ENCODE data around the gene TTC8.
"Not testable (repeated sequence)": the region's sequence is repeated elsewhere in the genome, so short reads cannot be mapped to it uniquely, and the experiment has no call there.

The TTC8 gene

GRCh38 chr14:88824314-88825077 lies at the start of gene TTC8:
Gene TTC8, plus strand, starts transcription at chr14:88824651. Its CDS starts 57 bp downstream, at chr14:88824708.
- peak; percentile 72 for DNase-seq (ENCODE audit: low read depth)

DNA sequence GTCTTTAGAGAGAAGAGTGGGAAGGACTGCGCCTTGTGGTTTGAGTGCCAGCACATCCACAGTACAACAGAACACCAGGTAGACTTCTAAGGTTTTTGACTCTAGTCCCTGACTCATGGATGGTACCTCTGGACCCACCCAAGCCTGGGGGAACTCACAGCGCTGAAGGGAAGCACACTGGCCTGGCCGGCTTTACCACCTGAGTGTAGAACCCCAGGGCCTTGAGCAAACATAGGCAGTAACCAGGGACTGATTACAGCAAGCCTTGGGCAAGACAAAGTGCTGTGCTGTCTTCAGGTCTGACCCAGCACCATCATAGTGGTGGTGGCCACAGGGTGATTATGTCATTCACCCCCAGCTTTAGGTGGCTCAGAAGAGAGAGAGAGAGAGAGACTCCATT lies 48.9 kb upstream of the TTC8 start:
- no peak for DNase-seq (ENCODE audit: low read depth)

GRCh38 chr14:88785911-88786310 lies 38.5 kb upstream of the TTC8 start:
- no peak for DNase-seq (ENCODE audit: low read depth)

- no peak for DNase-seq (ENCODE audit: low read depth)
Measured at GRCh38 chr14:88786715-88787114, 37.7 kb upstream of the TTC8 start.

DNA sequence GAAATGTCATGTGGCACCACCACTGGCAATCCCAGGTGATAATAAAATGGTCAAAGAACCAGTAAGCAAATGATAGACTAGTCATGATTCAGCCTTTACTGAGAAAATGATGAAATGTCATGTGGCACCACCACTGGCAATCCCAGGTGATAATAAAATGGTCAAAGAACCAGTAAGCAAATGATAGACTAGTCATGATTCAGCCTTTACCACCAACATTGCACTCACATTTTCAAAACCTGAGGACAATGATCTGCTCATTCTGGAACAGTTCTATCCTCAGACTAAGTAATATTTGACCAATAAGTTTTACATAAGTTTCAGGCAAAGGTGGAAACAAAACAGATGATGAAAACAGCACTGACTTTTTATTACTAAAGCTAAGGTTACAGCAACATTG lies 34.9 kb upstream of the TTC8 start:
- not testable (repeated sequence) for DNase-seq (ENCODE audit: low read depth)

DNA sequence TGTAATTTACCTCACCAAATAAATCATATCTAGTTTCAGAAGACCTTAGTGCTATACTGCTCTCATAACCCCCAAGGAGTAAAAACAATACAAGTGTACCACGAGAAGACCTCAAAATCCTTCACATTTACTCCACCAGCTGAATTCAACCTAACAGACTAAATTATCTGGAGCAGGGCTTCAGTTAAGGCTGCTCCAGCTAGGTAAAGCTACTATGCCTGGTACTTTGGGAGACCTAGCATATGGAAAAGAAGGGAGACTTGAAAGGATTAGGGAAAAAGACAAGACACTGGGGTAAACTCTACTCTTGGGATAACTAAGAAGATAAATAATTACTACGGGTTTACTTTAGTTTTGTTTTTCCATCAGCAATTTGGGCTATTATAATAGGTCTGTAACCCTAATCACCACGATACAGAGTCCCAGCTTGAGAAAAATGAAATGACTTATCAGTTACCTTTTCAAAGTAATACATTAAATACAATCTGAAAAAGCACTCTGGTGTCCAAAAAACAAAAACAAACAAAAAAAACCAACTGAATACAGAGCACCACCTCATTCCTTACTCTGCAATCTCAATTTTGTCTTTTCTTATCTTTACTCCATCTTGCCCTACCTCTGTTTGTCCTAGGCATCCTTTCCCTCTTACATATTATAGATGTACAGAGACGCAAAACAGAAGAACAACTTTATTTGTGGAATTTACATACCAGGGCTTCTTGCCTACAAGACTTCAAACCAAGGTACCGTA lies 33.8 kb upstream of the TTC8 start:
- no peak for DNase-seq (ENCODE audit: low read depth)

DNA sequence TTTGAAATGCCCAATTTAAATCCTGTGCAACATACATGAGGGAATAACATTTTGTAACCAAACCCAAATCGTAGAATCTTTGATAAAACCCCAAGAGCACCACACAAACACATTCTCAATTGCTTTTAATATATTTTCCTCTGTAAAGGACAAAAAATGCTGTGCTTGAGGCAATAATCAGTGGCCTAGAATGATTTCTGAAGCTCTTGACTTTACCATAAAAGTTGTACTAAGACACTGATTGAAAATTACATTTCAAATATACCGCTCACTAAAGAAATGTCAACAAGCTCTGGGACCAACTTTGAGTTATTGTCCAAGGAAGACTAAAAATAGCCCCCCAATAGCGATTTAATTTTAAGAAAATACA lies 33.2 kb upstream of the TTC8 start:
- no peak for DNase-seq (ENCODE audit: low read depth)

- no peak for DNase-seq (ENCODE audit: low read depth)
Measured at GRCh38 chr14:88791629-88792472, 32.6 kb upstream of the TTC8 start.

DNA sequence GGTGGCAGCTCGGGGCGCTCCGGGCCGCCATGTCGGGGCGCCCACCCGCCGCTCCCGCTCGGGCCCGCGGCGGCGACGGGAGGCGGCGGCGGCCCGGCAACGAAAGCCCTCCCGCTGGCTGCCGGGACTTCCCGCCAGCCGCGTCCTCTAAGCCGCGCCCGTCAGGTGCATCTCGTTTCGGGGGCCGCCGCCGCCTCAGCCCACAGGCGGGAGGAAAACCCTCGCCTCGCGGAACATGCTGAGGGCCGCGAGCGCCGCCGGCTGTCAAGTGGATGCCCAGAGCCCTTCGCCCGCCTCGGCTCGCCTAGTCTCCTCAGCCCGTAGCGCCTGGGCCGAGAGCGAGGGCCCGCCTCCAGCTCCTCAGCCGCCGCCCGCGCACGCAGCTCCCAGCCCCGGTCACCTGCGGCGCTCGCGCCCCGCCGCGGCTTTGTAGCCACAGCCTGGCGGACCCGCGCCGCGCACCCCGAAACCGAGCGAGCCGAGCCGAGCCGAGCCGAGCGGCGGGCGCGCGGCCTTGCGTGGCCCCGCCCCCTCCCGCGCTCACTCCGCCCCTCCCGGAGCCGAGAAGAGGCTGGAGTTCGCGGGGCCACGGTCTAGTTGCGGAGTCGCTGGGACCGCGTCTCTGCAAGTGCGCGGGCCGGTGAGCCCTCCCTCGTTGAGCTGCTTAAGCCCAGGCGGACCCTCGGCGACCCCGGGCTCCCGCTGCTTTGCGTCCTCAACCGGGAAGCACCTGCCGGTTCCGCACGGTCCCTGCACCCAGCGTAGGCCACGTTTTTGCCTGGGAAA lies 31.8 kb upstream of the TTC8 start, which contains the start of gene EML5:
EML5 (minus strand) TSS at position 481 of the 786 bp plus-strand sequence; CDS start at position 31, 450 bp downstream.
- peak; percentile 20 for DNase-seq (ENCODE audit: low read depth)

DNA sequence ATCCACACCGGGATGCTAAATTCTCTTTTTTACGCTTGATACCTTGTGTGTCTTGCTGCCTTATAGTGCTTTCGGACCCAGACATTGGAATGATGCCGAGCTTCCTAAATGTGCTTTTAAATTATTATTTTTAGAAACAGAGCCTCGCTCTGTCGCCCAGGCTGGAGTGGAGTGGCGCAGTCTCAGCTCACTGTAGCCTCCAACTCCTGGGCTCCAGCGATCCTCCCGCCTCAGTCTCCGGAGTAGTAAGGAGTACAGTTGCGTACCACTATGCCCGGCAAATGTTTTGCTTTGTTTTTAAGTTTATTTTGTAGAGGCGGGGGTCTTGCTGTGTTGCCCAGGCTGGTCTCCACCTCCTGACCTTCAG lies 31.2 kb upstream of the TTC8 start:
- no peak for DNase-seq (ENCODE audit: low read depth)

GRCh38 chr14:88798156-88798555 lies 26.3 kb upstream of the TTC8 start:
- no peak for DNase-seq (ENCODE audit: low read depth)

GRCh38 chr14:88799522-88799921 lies 24.9 kb upstream of the TTC8 start:
- no peak for DNase-seq (ENCODE audit: low read depth)

GRCh38 chr14:88802596-88802995 lies 21.9 kb upstream of the TTC8 start:
- DNase-seq (ENCODE audit: low read depth): no peak

DNA sequence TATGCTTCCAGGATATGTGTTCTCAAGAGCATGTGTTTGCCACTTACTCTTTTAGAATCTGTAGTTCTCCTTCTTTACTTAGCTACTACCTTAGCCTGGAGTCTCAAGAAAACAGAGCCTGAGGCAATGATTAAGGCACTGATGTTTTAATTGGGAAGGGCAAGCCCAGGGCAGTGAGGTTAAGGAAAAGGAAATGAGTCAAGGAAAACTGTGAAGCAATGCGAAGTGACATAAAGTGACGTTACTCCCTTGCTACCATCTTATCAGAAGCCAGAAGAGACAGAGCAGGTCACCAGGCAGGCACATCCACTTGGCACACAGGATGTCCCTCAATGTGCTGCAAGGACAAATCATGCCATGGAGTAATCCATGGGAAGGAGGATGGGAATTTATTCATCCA lies 20.4 kb upstream of the TTC8 start:
- DNase-seq (ENCODE audit: low read depth): no peak

- no peak for DNase-seq (ENCODE audit: low read depth)
Measured at GRCh38 chr14:88804477-88804876, 20.0 kb upstream of the TTC8 start.

GRCh38 chr14:88808359-88808758 lies 16.1 kb upstream of the TTC8 start:
- no peak for DNase-seq (ENCODE audit: low read depth)

GRCh38 chr14:88815980-88816379 lies 8.5 kb upstream of the TTC8 start:
- DNase-seq (ENCODE audit: low read depth): no peak

- DNase-seq (ENCODE audit: low read depth): no peak
Measured at GRCh38 chr14:88818018-88818417, 6.4 kb upstream of the TTC8 start.

DNA sequence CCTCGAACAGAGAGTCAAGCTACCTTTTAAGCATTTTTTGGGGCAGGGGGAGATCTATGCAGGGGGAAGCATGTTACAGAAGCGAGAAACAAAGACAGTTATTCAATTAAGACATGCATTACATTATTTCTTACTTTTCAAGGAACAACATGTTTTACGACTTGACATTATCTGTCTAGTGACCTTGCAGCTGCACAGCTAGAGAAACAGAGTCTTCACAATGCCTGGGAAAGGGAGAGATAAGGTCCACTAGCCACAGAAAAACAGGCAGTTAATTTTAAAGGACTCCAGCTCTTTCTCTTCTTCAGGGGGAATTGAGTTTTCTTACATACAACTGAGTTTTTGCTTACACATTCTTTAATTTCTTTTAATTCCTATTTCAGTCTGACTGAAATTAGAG lies 4.8 kb upstream of the TTC8 start:
- DNase-seq (ENCODE audit: low read depth): not testable (repeated sequence)

DNA sequence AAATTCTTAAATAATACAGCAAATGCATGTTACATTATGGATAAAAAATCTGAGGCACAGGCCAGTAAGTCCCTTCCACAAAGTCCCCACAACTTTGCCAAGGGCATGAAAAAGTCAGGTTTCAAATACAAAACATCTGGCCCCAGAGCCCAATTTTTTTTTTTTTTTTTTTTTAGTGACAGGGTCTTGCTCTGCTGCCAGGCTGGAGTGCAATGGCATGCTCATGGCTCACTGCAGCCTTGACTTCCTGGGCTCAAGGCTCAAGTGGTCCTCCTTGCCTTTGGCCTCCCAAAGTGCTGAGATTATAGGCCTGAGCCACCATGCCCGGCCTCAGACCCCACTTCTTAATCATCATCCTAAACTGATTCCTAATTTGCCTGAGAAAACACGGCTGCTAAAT lies 3.1 kb upstream of the TTC8 start:
- no peak for DNase-seq (ENCODE audit: low read depth)

GRCh38 chr14:88821888-88822287 lies 2.6 kb upstream of the TTC8 start:
- DNase-seq (ENCODE audit: low read depth): no peak

DNA sequence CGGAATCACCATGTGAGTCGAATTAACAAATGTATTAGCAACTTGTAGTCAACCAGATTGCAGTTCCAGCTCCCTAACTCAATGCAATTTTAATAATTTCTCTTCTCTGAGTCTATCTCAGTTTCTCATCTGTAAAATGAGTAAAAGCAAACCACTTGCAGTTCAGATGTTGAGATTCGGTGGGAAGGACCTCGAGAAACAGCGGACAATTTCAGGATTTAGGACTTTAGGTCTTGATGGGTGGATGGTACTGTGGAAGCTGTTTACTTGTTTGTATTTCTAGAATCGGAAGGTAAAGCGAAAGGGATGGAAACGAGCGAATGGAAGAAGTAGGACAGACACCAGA lies 510 bp upstream of the TTC8 start:
- DNase-seq (ENCODE audit: low read depth): no peak

All from HS-27A (cell line).